ENCODE measurements around the gene BYSL. TPM values are rescaled to one million over a fixed set of nuclear protein-coding genes. Genes with fewer than 3 reads are reported as not detected.

Gene BYSL
- total RNA-seq, 1 experiment from 2014 or later, result 46.5 TPM

GRCh38 chr6:41884957-41885356 lies 36.3 kb upstream of the BYSL start:
- Histone ChIP-seq H4K20me1 (ENCODE audit: low read length) (no peaks in the 10 kb centered on the region), H3K4me1 (ENCODE audit: insufficient read depth, low read length) (no peaks in the 10 kb centered on the region), H3K9me3 (ENCODE audit: low read length) (no peaks in the 10 kb centered on the region), H3K4me3 (ENCODE audit: low read length) (no peak overlapping the region), H3K4me2 (ENCODE audit: low read length) (no peak overlapping the region), H3K36me3 (ENCODE audit: low read depth, low read length) (no peaks in the 10 kb centered on the region), H2AFZ (ENCODE audit: low read length) (no peak overlapping the region), H3K9ac (ENCODE audit: low read length) (no peak overlapping the region), H3F3A (ENCODE audit: low read length, unreplicated experiment) (no peaks in the 10 kb centered on the region), H3K27ac (ENCODE audit: low read length) (no peak overlapping the region), H3K27me3 (ENCODE audit: low read length) (no peaks in the 10 kb centered on the region), H3K9me2 (replicated peaks; ENCODE audit: low read length) (no peaks in the 10 kb centered on the region), H3K79me2 (ENCODE audit: low read length) (no peaks in the 10 kb centered on the region)
- DNase-seq (no peak), ATAC-seq (no peak)
- intact Hi-C loops (cut with micrococcal nuclease), result no loop called here
- no TSS peak for BruUV-seq (replicated peaks)
- TF ChIP-seq EZH2phosphoT487 (IDR thresholded peaks at IDR 0.05; ENCODE audit: borderline replicate concordance, low read length), result no peak
- TF ChIP-seq, protein P1, sequence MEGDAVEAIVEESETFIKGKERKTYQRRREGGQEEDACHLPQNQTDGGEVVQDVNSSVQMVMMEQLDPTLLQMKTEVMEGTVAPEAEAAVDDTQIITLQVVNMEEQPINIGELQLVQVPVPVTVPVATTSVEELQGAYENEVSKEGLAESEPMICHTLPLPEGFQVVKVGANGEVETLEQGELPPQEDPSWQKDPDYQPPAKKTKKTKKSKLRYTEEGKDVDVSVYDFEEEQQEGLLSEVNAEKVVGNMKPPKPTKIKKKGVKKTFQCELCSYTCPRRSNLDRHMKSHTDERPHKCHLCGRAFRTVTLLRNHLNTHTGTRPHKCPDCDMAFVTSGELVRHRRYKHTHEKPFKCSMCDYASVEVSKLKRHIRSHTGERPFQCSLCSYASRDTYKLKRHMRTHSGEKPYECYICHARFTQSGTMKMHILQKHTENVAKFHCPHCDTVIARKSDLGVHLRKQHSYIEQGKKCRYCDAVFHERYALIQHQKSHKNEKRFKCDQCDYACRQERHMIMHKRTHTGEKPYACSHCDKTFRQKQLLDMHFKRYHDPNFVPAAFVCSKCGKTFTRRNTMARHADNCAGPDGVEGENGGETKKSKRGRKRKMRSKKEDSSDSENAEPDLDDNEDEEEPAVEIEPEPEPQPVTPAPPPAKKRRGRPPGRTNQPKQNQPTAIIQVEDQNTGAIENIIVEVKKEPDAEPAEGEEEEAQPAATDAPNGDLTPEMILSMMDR (conservative IDR thresholded peaks at IDR 0.05; ENCODE audit: low read depth, low read length), result no peak
- TF ChIP-seq EZH2 (IDR thresholded peaks at IDR 0.05; ENCODE audit: low read length, unreplicated experiment), result no peak
- ChIA-PET POLR2A (ENCODE audit: unreplicated experiment) (interaction anchor here (0.6 kb wide), 1 partner anchor 97 kb away, joined by 9 read pairs; no protein-coding TSS in a partner anchor), CTCF (no interaction called here)

- Histone ChIP-seq H3K4me3 (ENCODE audit: low read length) (no peak overlapping the region), H3K79me2 (ENCODE audit: low read length) (no peaks in the 10 kb centered on the region), H3K36me3 (ENCODE audit: low read depth, low read length) (no peaks in the 10 kb centered on the region), H3K9ac (ENCODE audit: low read length) (no peak overlapping the region), H3K9me3 (ENCODE audit: low read length) (no peaks in the 10 kb centered on the region), H3K4me2 (ENCODE audit: low read length) (no peak overlapping the region), H3K9me2 (replicated peaks; ENCODE audit: low read length) (no peaks in the 10 kb centered on the region), H4K20me1 (ENCODE audit: low read length) (no peaks in the 10 kb centered on the region), H3K27ac (ENCODE audit: low read length) (no peak overlapping the region), H3K27me3 (ENCODE audit: low read length) (no peaks in the 10 kb centered on the region), H3K4me1 (ENCODE audit: insufficient read depth, low read length) (no peaks in the 10 kb centered on the region), H2AFZ (ENCODE audit: low read length) (no peak overlapping the region), H3F3A (ENCODE audit: low read length, unreplicated experiment) (no peaks in the 10 kb centered on the region)
- ChIA-PET CTCF (no interaction called here), POLR2A (ENCODE audit: unreplicated experiment) (interaction anchor here (0.7 kb wide), 1 partner anchor 9 kb away, joined by 3 read pairs; the partner anchor contains the start of gene USP49)
- no peak for TF ChIP-seq EZH2phosphoT487 (IDR thresholded peaks at IDR 0.05; ENCODE audit: borderline replicate concordance, low read length)
- TF ChIP-seq, protein P1 (conservative IDR thresholded peaks at IDR 0.05; ENCODE audit: low read depth, low read length), result no peak
- TF ChIP-seq EZH2 (IDR thresholded peaks at IDR 0.05; ENCODE audit: low read length, unreplicated experiment), result no peak
- DNase-seq, result no peak
- no TSS peak for BruUV-seq (replicated peaks)
- no peak for ATAC-seq
- intact Hi-C loops (cut with micrococcal nuclease), result no loop called here
Measured at GRCh38 chr6:41885930-41886329, 35.4 kb upstream of the BYSL start.

GRCh38 chr6:41887331-41887751 lies 34.0 kb upstream of the BYSL start:
- CTCF ChIA-PET, result interaction anchor here (0.7 kb wide), 1 partner anchor 60 kb away, joined by 10 read pairs; no protein-coding TSS in a partner anchor

More at GRCh38 chr6:41887331-41887751, 34.0 kb upstream of the BYSL start:
- no peaks in the 10 kb centered on the region for H4K20me1 ChIP-seq (ENCODE audit: low read length)
- TF ChIP-seq EZH2phosphoT487 (IDR thresholded peaks at IDR 0.05; ENCODE audit: borderline replicate concordance, low read length) (no peak), EZH2 (IDR thresholded peaks at IDR 0.05; ENCODE audit: low read length, unreplicated experiment) (no peak)
- TF ChIP-seq, protein P1 (conservative IDR thresholded peaks at IDR 0.05; ENCODE audit: low read depth, low read length), result no peak
- no peaks in the 10 kb centered on the region for H3K4me1 ChIP-seq (ENCODE audit: insufficient read depth, low read length)
- no peak overlapping the region for H3K4me2 ChIP-seq (ENCODE audit: low read length)
- POLR2A ChIA-PET (ENCODE audit: unreplicated experiment), result interaction anchor here (0.6 kb wide), 1 partner anchor 9 kb away, joined by 3 read pairs; no protein-coding TSS in a partner anchor
- H3K27ac ChIP-seq (ENCODE audit: low read length), result no peak overlapping the region
- H3K27me3 ChIP-seq (ENCODE audit: low read length), result no peaks in the 10 kb centered on the region
- DNase-seq (no peak), ATAC-seq (no peak)
- BruUV-seq (replicated peaks), result no TSS peak
- H3F3A ChIP-seq (ENCODE audit: low read length, unreplicated experiment), result no peaks in the 10 kb centered on the region
- no peaks in the 10 kb centered on the region for H3K9me2 ChIP-seq (replicated peaks; ENCODE audit: low read length)
- no peak overlapping the region for H3K4me3 ChIP-seq (ENCODE audit: low read length)
- intact Hi-C loops (cut with micrococcal nuclease), result no loop called here
- H3K9ac ChIP-seq (ENCODE audit: low read length), result no peak overlapping the region
- H3K36me3 ChIP-seq (ENCODE audit: low read depth, low read length), result no peaks in the 10 kb centered on the region
- H3K79me2 ChIP-seq (ENCODE audit: low read length), result no peaks in the 10 kb centered on the region
- no peaks in the 10 kb centered on the region for H3K9me3 ChIP-seq (ENCODE audit: low read length)
- no peak overlapping the region for H2AFZ ChIP-seq (ENCODE audit: low read length)

All from PC-3 (cell line).